Stimulated activated CD4-positive, alpha-beta T cell treated with anti-CD3 and anti-CD28 coated beads, Interleukin-15, amount 100 ng/mL, for 1 hour (primary cell): ENCODE measurements around the gene GLDN.

ENCODE experiments used
- DNase-seq, 2 donors: peaks; one replicate each; pipeline ENCODE4 v3.0.0-alpha.2; 2020; ENCODE audit warnings: low read depth in 1 of 2, low spot score in 1 of 2

GLDN gene

GRCh38 chr15:51322621-51323296 is 18.7 kb upstream of the GLDN start:
- no peak for DNase-seq

- DNase-seq, result no peak
Measured at GRCh38 chr15:51323749-51324148, 17.7 kb upstream of the GLDN start.

- no peak for DNase-seq
Measured at GRCh38 chr15:51325167-51325566, 16.3 kb upstream of the GLDN start.

- no peak for DNase-seq
Measured at GRCh38 chr15:51327081-51327480, 14.4 kb upstream of the GLDN start.

GRCh38 chr15:51328926-51329325 is 12.5 kb upstream of the GLDN start:
- DNase-seq, result no peak

- DNase-seq, result no peak
Measured at GRCh38 chr15:51331141-51331540, 10.3 kb upstream of the GLDN start.

GRCh38 chr15:51332206-51333147 is 9.0 kb upstream of the GLDN start:
- DNase-seq, result no peak

- no peak for DNase-seq
Measured at GRCh38 chr15:51333571-51333970, 7.9 kb upstream of the GLDN start.

- DNase-seq, result no peak
Measured at GRCh38 chr15:51334011-51334451, 7.4 kb upstream of the GLDN start.

GRCh38 chr15:51335087-51335486 is 6.4 kb upstream of the GLDN start:
- no peak for DNase-seq

GRCh38 chr15:51335538-51336410 is 5.7 kb upstream of the GLDN start:
- DNase-seq, result no peak

GRCh38 chr15:51338496-51338895 is 3.0 kb upstream of the GLDN start, which contains the start of gene CYP19A1:
Gene CYP19A1 (minus strand): TSS chr15:51338596. CDS start chr15:51242912, 95,684 bp downstream.
- DNase-seq, result no peak

GRCh38 chr15:51342227-51342999 is 958 bp downstream of the GLDN start:
- DNase-seq, result no peak

GRCh38 chr15:51343466-51343865 is 2.0 kb downstream of the GLDN start:
- DNase-seq, result no peak

GRCh38 chr15:51346136-51346535 is 4.7 kb downstream of the GLDN start:
- DNase-seq, result no peak

- DNase-seq, result no peak
Measured at GRCh38 chr15:51348688-51349087, 7.2 kb downstream of the GLDN start.

- DNase-seq, result no peak
Measured at GRCh38 chr15:51349156-51349844, 7.8 kb downstream of the GLDN start.

- DNase-seq, result no peak
Measured at GRCh38 chr15:51350723-51351122, 9.3 kb downstream of the GLDN start.

- no peak for DNase-seq
Measured at GRCh38 chr15:51353976-51354375, 12.5 kb downstream of the GLDN start.

- DNase-seq, result no peak
Measured at GRCh38 chr15:51355096-51355495, 13.6 kb downstream of the GLDN start.
